Inflammatory macrophage (primary cell): ENCODE results near the gene CRMP1.
"Not testable (repeated sequence)": the region's sequence is repeated elsewhere in the genome, so short reads cannot be mapped to it uniquely, and the experiment has no call there.

Experiments used
- DNase-seq, 2 donors: peaks; one replicate each; pipeline ENCODE4 v3.0.0-alpha.2; 2020 to 2022

The CRMP1 gene

GRCh38 chr4:5852523-5853202 is 40.2 kb downstream of the CRMP1 start:
- DNase-seq = no peak

GRCh38 chr4:5851637-5852301 is 41.1 kb downstream of the CRMP1 start:
- DNase-seq = no peak

DNA sequence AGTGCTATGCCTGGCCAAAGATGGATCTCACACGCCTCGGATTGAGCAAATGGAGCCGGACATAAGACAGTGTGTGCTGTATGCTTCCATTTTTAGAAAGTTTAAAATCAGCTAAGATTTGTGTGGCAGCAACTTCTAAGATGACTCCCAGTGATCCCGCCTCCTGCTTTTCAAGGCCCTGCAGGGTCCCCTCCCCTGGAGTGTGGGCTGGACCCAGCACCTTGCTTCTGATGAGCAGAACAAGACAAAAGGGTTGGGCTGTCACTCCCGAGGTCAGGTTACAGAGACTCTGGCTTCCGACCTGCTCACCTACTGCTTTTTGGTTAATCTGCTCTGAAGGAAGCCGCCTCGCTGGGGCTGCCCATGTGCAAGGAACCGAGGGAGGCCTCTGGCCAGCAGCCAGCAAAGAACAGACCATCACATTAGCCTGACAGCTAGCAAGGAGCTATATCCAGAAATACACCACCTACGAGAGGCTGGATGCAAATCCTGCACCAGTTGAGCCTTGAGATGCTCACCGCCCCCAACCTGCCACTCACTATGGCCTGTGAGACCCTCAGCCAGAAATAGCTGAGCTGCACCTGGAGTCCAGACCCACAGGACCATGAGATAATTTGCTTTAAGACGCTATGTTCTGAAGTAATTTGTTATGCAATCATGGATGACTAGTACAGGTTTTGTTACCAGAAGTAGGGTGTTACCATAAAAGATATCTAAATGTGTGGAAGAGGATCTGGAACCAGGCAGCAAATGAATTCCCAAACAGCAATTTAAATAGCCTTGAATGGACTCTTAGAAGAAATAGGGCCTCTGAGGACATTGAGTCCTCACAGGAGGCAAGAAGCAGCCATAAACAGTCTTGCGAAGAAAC is 47.6 kb downstream of the CRMP1 start:
- DNase-seq = no peak

DNA sequence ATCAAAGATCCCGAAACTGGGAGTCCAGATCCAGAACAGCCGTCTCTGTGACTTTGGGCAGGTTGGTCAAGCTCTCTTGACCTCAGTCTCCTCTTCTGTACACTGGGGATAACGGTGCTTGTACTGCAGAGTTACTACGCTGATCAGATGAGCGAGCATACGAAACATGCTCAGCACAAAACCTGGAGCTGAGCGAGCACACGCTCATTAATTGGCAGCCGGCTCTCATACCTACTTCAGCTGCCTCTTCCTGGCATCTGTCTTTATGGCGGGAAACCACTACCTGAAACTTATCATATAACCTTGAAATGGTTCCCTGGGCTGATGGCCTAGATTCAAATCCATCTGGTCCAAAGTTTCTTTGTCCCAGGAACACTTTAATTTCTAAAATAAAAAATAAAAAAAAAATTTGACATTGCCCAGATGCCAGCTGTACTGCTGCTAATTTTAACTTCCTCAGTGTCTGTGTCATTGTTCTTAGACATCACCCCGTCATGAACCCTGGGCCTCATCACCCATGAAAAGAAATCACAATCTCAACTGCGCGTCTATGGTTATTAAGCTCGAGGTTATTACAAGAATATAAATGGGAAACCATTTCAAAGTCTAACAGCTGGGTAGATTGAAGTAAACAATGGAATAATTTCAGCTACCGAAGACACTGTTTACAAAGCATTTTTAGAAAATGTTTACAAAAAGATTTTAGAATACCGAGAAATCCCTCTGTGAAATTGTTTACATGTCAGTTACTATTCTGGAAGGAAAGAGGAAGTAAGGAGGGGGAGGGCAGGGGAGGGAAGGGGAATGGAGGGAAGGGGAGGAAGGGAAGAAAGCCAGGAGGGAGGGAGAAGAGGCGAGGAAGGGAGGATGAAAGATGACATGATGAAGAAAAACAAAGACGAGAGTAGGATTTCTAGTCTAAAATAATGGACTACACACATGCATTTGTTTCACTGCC is 49.0 kb downstream of the CRMP1 start:
- no peak for DNase-seq

DNA sequence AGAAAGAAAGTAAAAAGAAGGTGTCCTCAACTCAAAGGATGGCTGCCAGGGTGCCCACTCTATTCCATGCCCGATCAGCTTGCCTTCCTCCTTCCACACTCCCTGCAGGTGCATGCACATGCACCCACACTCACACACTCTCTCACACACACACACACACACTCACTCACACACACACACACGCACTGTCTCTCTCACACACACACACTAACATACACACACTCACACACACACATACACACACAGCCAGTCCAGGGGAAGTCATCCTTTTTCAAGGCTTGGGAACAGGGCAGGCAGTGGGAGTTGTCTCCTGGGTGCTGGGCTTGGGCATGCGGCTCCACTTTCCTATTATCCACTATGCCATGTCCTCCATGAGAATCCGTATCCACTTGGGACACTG is 50.4 kb downstream of the CRMP1 start:
- DNase-seq = no peak

- DNase-seq = no peak
Measured at GRCh38 chr4:5839751-5840674, 52.9 kb downstream of the CRMP1 start.

- no peak for DNase-seq
Measured at GRCh38 chr4:5839332-5839731, 53.6 kb downstream of the CRMP1 start.

DNA sequence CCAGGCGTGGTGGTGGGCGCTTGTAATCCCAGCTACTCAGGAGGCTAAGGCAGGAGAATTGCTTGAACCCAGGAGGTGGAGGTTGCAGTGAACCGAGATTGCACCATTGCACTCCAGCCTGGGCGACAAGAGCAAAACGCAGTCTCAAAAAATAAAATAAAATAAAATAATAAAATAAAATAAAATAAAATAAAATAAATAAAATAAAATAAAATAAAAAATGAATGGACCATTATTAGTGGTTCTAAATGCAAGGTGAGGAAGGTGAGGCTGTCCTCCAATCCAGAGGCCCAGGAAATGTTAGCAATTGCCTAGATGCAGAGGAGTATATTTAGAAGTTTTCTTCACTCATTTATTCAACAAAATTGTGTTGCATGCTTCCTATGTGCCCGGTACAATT is 55.4 kb downstream of the CRMP1 start:
- DNase-seq = not testable (repeated sequence)

DNA sequence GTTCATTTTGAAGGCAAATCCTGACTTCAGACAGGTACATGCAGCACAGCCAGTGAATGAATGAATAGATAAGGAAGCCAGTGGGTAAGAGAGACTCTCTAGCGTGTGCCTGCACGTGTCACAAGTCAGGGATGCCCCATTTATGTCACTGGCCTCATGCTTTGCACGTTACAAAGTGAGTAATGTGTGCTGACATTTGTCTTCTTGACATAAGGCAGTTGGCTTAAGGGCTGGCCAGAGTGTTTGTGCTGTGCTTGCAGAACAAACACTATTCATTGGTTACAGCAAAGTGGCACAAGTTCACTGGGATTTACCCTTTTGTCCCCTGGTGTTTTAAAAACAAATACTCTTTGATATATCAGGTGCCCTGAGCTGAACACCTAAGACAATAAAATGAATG is 55.9 kb downstream of the CRMP1 start:
- DNase-seq = no peak

DNA sequence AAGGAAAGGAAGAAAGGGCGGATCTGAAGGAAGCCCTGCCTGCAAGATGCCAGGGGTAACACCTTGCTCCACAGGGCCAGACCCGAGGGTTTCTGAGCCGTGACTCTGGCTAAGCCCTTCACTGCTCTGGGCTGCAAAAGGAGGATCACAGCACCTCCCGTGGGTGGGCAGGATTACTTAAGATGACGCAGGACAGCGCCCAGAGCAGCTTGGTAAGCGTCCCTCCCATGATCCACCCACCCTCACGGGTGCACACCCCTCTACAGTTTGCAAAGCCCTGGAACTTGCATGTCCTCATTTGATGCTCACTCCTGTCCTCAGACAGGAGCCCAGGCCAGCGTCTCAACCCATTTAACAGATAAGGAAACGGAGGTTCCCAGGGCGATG is 64.9 kb downstream of the CRMP1 start:
- DNase-seq = peak; percentile 18 to 45

DNA sequence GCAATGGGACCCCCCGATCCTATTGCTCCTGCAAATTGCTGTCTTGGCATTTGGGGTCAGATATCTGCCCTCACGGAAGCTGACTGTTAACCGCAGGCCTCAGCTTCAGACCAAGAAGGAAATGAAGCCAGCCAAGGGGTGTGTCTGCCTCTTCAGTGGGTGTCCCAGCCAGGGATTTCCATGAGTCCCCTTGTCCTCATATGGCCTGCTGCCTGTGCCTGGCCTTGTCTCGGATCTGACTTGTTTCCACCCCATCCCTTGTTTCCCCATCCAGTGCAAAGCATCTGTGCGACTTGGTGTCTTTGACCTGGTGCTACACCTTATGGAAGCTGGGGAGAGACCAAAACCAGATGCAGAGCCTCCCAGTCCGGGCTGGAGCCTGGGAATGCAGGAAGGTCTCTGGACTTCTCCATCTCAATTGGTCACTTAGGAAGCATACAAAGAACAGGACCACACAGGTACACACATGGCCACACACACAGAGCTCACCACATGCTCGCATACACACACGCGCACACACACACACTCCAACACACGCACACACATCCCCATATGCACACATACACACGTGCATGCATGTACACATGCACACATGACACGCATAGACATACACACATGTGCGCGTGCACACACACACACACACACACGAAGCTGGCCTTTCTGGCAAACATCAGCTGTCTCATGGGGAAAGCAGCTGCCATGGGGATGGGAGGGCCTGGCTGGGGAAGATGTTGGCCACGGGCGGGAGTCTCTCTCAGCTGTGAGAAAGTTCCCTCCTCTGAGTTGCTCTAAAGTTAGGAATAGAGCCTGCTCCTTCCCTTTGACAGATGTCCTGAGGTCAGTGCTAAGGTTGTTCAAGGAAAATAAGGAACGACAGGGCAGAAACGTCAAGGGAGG is 65.5 kb downstream of the CRMP1 start:
- DNase-seq = peak; percentile 33 to 51

DNA sequence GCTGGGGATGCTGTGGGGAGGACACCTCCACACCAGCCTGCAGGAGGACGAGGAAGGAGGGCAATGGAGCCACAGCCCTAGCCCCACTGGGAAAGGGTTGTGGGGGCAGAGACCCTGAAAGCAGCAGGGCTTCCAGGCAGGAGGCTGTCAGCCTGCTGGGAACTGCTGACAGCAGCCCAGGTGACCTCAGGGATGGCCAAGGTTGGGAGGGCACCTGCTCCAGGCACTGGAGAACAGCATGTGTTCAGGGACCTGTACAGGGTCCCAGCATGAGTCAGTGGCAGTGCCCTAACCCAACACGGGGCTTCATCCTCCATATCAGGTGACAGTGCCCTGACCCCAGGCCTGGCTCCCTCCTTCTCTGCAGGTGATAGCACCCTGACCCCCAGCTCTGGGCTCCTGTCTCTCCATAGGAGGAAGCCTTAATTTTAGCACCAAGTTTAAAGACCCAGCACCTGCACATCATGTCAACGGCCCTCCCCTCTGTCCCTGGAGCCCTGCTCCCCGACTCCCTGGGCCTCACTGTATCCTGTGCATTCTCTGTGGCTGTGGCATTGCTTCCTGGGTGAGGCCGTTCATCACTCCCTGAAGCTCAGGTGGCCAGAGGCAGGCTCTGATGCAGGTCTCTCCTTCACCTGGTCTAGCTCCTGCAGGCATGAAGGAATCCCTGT is 66.3 kb downstream of the CRMP1 start:
- no peak for DNase-seq

GRCh38 chr4:5825321-5826041 is 67.4 kb downstream of the CRMP1 start:
- DNase-seq = no peak

GRCh38 chr4:5824635-5825034 is 68.3 kb downstream of the CRMP1 start:
- DNase-seq = peak; percentile 9 to 15

DNA sequence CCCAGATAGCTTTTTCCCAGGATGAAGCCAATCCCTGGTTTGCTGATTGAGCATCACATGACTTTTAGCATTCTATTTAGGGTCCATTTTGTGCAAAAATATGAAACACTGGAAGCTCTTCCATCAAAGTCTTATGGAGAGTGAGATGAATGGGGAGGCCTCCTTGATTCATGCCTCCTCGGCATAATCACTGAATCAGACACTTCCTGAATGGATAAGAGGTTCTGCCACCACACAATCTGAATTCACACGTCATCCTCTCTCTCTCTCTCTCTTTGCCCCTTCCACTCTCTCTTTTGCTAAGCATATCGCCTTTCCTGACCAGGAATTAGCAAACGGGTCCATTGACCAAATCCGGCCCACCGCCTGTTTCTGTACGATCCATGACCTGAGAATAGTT is 68.7 kb downstream of the CRMP1 start:
- no peak for DNase-seq

DNA sequence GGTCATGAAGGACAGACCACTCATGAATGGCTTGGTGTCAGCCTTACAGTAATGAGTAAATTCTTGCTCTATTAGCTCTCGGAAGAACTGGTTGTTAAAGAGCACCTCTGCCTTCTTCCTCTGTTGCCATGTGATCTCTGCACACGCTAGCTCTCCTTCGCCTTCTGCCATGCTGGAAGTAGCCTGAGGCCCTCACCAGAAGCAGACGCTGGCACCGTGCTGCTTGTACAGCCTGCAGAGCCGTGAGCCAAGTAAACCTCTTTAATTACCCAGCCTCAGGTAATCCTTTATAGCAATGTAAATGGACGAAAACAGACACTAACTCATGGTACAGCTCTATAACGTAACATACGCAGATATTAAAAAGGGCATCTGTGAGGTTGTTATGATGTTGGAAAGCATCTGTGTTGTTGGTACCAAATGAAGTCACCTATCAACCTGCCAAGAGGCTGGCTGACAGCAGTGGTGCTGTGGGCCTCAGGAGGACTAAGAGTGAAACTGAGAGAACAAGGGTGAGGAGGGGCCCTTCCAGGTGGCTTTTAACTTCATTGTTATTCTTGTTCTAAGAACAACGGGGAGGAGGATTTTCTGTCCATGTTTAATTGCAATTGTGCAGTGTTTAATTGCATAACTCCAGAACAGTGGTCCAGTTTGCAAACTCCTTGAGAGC is 69.2 kb downstream of the CRMP1 start:
- DNase-seq = no peak

GRCh38 chr4:5822619-5823018 is 70.3 kb downstream of the CRMP1 start:
- no peak for DNase-seq

- no peak for DNase-seq
Measured at GRCh38 chr4:5821665-5822358, 71.1 kb downstream of the CRMP1 start.
